ENCODE data around the gene YES1.
"Not testable (repeated sequence)": the region's sequence is repeated elsewhere in the genome, so short reads cannot be mapped to it uniquely, and the experiment has no call there.

DNA sequence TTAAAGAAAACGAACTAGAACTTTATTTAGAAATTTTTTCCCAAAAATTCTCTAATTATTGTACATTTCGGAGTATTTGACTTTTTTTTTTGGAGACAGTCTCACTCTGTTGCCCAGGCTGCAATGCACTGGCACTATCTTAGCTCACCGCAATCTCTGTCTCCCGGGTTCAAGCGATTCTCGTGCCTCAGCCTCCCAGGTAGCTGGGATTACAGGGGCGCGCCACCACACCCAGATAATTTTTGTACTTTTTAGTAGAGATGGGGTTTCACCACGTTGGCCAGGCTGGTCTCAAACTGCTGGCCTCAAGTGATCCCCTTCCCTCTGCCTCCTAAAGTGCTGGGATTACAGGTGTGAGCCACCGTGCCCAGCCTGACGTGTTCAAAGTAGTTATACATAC is 2.8 kb downstream of the YES1 start:
- TF ChIP-seq EZH2 (IDR thresholded peaks at IDR 0.05; ENCODE audit: borderline replicate concordance, low read depth, low read length, severe bottlenecking); GATA2 (IDR thresholded peaks at IDR 0.05; ENCODE audit: insufficient read depth, insufficient read length, low read depth, low read length); POLR2AphosphoS5 (IDR thresholded peaks at IDR 0.05; ENCODE audit: insufficient read depth, low read depth, low read length); POLR2A (IDR thresholded peaks at IDR 0.05; ENCODE audit: low read depth, low read length): not testable (repeated sequence)
- TF ChIP-seq, protein P1, sequence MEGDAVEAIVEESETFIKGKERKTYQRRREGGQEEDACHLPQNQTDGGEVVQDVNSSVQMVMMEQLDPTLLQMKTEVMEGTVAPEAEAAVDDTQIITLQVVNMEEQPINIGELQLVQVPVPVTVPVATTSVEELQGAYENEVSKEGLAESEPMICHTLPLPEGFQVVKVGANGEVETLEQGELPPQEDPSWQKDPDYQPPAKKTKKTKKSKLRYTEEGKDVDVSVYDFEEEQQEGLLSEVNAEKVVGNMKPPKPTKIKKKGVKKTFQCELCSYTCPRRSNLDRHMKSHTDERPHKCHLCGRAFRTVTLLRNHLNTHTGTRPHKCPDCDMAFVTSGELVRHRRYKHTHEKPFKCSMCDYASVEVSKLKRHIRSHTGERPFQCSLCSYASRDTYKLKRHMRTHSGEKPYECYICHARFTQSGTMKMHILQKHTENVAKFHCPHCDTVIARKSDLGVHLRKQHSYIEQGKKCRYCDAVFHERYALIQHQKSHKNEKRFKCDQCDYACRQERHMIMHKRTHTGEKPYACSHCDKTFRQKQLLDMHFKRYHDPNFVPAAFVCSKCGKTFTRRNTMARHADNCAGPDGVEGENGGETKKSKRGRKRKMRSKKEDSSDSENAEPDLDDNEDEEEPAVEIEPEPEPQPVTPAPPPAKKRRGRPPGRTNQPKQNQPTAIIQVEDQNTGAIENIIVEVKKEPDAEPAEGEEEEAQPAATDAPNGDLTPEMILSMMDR (IDR thresholded peaks at IDR 0.05; ENCODE audit: extremely low read depth in 1 of 2, insufficient read depth in 1 of 2, low read depth in 1 of 2, low read length in 2 of 2) = not testable (repeated sequence)
- TF ChIP-seq, protein P2, sequence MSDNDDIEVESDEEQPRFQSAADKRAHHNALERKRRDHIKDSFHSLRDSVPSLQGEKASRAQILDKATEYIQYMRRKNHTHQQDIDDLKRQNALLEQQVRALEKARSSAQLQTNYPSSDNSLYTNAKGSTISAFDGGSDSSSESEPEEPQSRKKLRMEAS (IDR thresholded peaks at IDR 0.05; ENCODE audit: insufficient read depth, insufficient read length) = not testable (repeated sequence)

Measured in endothelial cell of umbilical vein (primary cell).